Measurements from ENCODE around the gene WWC2. TPM values are rescaled to one million over a fixed set of nuclear protein-coding genes. Genes with fewer than 3 reads are reported as not detected.

Gene WWC2
- total RNA-seq, 2 donors from 2014 or later: 4.3 to 6.8 TPM

- intact Hi-C loops (cut with DNase I): loop anchor here (2.0 to 10.0 kb wide), 4 partner anchors 142 to 778 kb away; no protein-coding TSS in a partner anchor
- no peak for TF ChIP-seq CTCF (IDR thresholded peaks at IDR 0.05)
Observed at GRCh38 chr4:183262776-183263100, 163.7 kb downstream of the WWC2 start.

GRCh38 chr4:183263787-183264386 is 164.8 kb downstream of the WWC2 start:
- intact Hi-C loops (cut with DNase I): loop anchor here (2.0 to 10.0 kb wide), 4 partner anchors 141 to 779 kb away; no protein-coding TSS in a partner anchor
- Histone ChIP-seq H3K36me3 (no peaks in the 10 kb centered on the region), H3K9ac (ENCODE audit: low read depth in 2 of 2, low read length in 2 of 2) (no peak overlapping the region)

More at GRCh38 chr4:183262776-183263100, 163.7 kb downstream of the WWC2 start:
- Histone ChIP-seq H3K36me3 (no peaks in the 10 kb centered on the region), H3K27ac (no peak overlapping the region), H3K27me3 (no peaks in the 10 kb centered on the region), H3K9ac (ENCODE audit: low read depth in 2 of 2, low read length in 2 of 2) (no peak overlapping the region), H3K4me1 (no peaks in the 10 kb centered on the region), H3K9me3 (no peaks in the 10 kb centered on the region), H3K4me3 (no peak overlapping the region)
- no peak for DNase-seq

GRCh38 chr4:183264614-183265013 is 165.6 kb downstream of the WWC2 start:
- no peaks in the 10 kb centered on the region for H3K36me3 ChIP-seq
- intact Hi-C loops (cut with DNase I): loop anchor here (10.0 kb wide), 3 partner anchors 140 to 780 kb away; no protein-coding TSS in a partner anchor
- DNase-seq: no peak
- H3K27ac ChIP-seq: no peak overlapping the region
- H3K4me1 ChIP-seq: no peaks in the 10 kb centered on the region
- H3K4me3 ChIP-seq: no peak overlapping the region
- H3K9me3 ChIP-seq: no peaks in the 10 kb centered on the region
- no peak overlapping the region for H3K9ac ChIP-seq (ENCODE audit: low read depth in 2 of 2, low read length in 2 of 2)
- H3K27me3 ChIP-seq: no peaks in the 10 kb centered on the region
- TF ChIP-seq CTCF (IDR thresholded peaks at IDR 0.05): no peak

More at GRCh38 chr4:183263787-183264386, 164.8 kb downstream of the WWC2 start:
- TF ChIP-seq CTCF (IDR thresholded peaks at IDR 0.05): no peak
- Histone ChIP-seq H3K4me1 (no peaks in the 10 kb centered on the region), H3K27me3 (no peaks in the 10 kb centered on the region), H3K4me3 (no peak overlapping the region), H3K9me3 (no peaks in the 10 kb centered on the region), H3K27ac (no peak overlapping the region)
- no peak for DNase-seq

- no peaks in the 10 kb centered on the region for H3K36me3 ChIP-seq
- H3K9ac ChIP-seq (ENCODE audit: low read depth in 2 of 2, low read length in 2 of 2): no peak overlapping the region
- no peak for DNase-seq
- no peak overlapping the region for H3K4me3 ChIP-seq
- H3K27me3 ChIP-seq: no peaks in the 10 kb centered on the region
- no peaks in the 10 kb centered on the region for H3K9me3 ChIP-seq
- no peak overlapping the region for H3K27ac ChIP-seq
- intact Hi-C loops (cut with DNase I): loop anchor here (10.0 kb wide), 3 partner anchors 138 to 782 kb away; no protein-coding TSS in a partner anchor
- no peaks in the 10 kb centered on the region for H3K4me1 ChIP-seq
- no peak for TF ChIP-seq CTCF (IDR thresholded peaks at IDR 0.05)
Observed at GRCh38 chr4:183266371-183266770, 167.3 kb downstream of the WWC2 start.

GRCh38 chr4:183268556-183268955 is 169.5 kb downstream of the WWC2 start:
- TF ChIP-seq CTCF (IDR thresholded peaks at IDR 0.05): no peak
- H3K4me3 ChIP-seq: no peak overlapping the region
- no peaks in the 10 kb centered on the region for H3K36me3 ChIP-seq
- H3K9ac ChIP-seq (ENCODE audit: low read depth in 2 of 2, low read length in 2 of 2): no peak overlapping the region
- no peaks in the 10 kb centered on the region for H3K9me3 ChIP-seq
- no peak for DNase-seq
- H3K27ac ChIP-seq: no peak overlapping the region
- no peaks in the 10 kb centered on the region for H3K4me1 ChIP-seq
- H3K27me3 ChIP-seq: no peaks in the 10 kb centered on the region
- intact Hi-C loops (cut with DNase I): loop anchor here (10.0 kb wide), 3 partner anchors 136 to 784 kb away; no protein-coding TSS in a partner anchor

Measured in colonic mucosa (tissue), 4 donors.